Muscle of leg (tissue), 16 donors: ENCODE data around the gene USP47. TPM values are rescaled to one million over a fixed set of nuclear protein-coding genes. Genes with fewer than 3 reads are reported as not detected.
A peak's percentile ranks its signal among the peaks of the same experiment; 100 is the strongest.

Source experiments
- DNase-seq: peaks from one replicate; pipeline ENCODE4 v3.0.0; 2013
- H3K27ac ChIP-seq: one replicate; pipeline ENCODE4 v1.5.1; 2013; ENCODE audit warnings: mild to moderate bottlenecking, low read length, control low read depth
- H3K27me3 ChIP-seq: one replicate; pipeline ENCODE4 v1.6.1; 2013; ENCODE audit warnings: low read length; ENCODE audit not compliant: control insufficient read depth, insufficient read depth
- H3K36me3 ChIP-seq: one replicate; pipeline ENCODE4 v1.6.1; 2013; ENCODE audit warnings: low read length; ENCODE audit not compliant: control insufficient read depth, insufficient read depth
- H3K4me1 ChIP-seq: one replicate; pipeline ENCODE4 v1.6.1; 2013; ENCODE audit warnings: low read length; ENCODE audit not compliant: control insufficient read depth, insufficient read depth
- H3K4me3 ChIP-seq: one replicate; pipeline ENCODE4 v1.5.1; 2013; ENCODE audit warnings: low read length, control low read depth
- H3K9me3 ChIP-seq: replicated peaks from 2 replicates; pipeline ENCODE4 v1.6.1; 2013; ENCODE audit warnings: low read depth, low read length; ENCODE audit not compliant: control insufficient read depth
- WGBS: methylation state at CpG from one replicate; pipeline ENCODE4 v1.1.5; 2013; ENCODE audit warnings: missing lambda C conversion rate; ENCODE audit not compliant: insufficient coverage; 5-methylcytosine and 5-hydroxymethylcytosine counted together
- long read RNA-seq, 11 donors: transcript quantifications; one replicate each; lab custom pipeline, GENCODE V29; 2026
- polyA plus RNA-seq, 8 donors: library from polyadenylated mRNA; unstranded; fragments of 120-200 nt; gene quantifications; one replicate each; pipeline versions ENCODE4 v1.2.1 to v1.2.3, GENCODE V29; 2013; ENCODE audit warnings: inconsistent platforms in 1 of 8, low replicate concordance in 1 of 8; ENCODE audit not compliant: insufficient read length in 8 of 8, insufficient read depth in 1 of 8
- total RNA-seq: library from RNA; stranded (reverse); fragments of 120-200 nt; gene quantifications from one replicate; pipeline ENCODE4 v1.2.4, GENCODE V29; 2013

Gene USP47, protein sequence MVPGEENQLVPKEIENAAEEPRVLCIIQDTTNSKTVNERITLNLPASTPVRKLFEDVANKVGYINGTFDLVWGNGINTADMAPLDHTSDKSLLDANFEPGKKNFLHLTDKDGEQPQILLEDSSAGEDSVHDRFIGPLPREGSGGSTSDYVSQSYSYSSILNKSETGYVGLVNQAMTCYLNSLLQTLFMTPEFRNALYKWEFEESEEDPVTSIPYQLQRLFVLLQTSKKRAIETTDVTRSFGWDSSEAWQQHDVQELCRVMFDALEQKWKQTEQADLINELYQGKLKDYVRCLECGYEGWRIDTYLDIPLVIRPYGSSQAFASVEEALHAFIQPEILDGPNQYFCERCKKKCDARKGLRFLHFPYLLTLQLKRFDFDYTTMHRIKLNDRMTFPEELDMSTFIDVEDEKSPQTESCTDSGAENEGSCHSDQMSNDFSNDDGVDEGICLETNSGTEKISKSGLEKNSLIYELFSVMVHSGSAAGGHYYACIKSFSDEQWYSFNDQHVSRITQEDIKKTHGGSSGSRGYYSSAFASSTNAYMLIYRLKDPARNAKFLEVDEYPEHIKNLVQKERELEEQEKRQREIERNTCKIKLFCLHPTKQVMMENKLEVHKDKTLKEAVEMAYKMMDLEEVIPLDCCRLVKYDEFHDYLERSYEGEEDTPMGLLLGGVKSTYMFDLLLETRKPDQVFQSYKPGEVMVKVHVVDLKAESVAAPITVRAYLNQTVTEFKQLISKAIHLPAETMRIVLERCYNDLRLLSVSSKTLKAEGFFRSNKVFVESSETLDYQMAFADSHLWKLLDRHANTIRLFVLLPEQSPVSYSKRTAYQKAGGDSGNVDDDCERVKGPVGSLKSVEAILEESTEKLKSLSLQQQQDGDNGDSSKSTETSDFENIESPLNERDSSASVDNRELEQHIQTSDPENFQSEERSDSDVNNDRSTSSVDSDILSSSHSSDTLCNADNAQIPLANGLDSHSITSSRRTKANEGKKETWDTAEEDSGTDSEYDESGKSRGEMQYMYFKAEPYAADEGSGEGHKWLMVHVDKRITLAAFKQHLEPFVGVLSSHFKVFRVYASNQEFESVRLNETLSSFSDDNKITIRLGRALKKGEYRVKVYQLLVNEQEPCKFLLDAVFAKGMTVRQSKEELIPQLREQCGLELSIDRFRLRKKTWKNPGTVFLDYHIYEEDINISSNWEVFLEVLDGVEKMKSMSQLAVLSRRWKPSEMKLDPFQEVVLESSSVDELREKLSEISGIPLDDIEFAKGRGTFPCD (N-terminal part only)
- total RNA-seq (74.4 TPM), polyA plus RNA-seq (10 to 100 TPM; 50.1 to 71.2 (median 65.4) TPM)
- long read RNA-seq, donor 1, full-length matches to known transcripts: 4 of 36 reads
- long read RNA-seq, donor 1, partial matches to known transcripts: 32 of 36 reads
- long read RNA-seq, donor 1, other reads (novel, unspliced or antisense): 0 of 36 reads
- long read RNA-seq, donor 2: 0 reads
- long read RNA-seq, donor 3, full-length matches to known transcripts: 8 of 41 reads
- long read RNA-seq, donor 3, partial matches to known transcripts: 33 of 41 reads
- long read RNA-seq, donor 3, other reads (novel, unspliced or antisense): 0 of 41 reads
- long read RNA-seq, donor 4, full-length matches to known transcripts: 4 of 4 reads
- long read RNA-seq, donor 4, partial matches to known transcripts: 0 of 4 reads
- long read RNA-seq, donor 4, other reads (novel, unspliced or antisense): 0 of 4 reads
- long read RNA-seq, donor 5, full-length matches to known transcripts: 14 of 105 reads
- long read RNA-seq, donor 5, partial matches to known transcripts: 91 of 105 reads
- long read RNA-seq, donor 5, other reads (novel, unspliced or antisense): 0 of 105 reads
- long read RNA-seq, donor 6, full-length matches to known transcripts: 11 of 33 reads
- long read RNA-seq, donor 6, partial matches to known transcripts: 22 of 33 reads
- long read RNA-seq, donor 6, other reads (novel, unspliced or antisense): 0 of 33 reads
- long read RNA-seq, donor 7, full-length matches to known transcripts: 10 of 90 reads
- long read RNA-seq, donor 7, partial matches to known transcripts: 80 of 90 reads
- long read RNA-seq, donor 7, other reads (novel, unspliced or antisense): 0 of 90 reads
- long read RNA-seq, donor 8, full-length matches to known transcripts: 9 of 32 reads
- long read RNA-seq, donor 8, partial matches to known transcripts: 23 of 32 reads
- long read RNA-seq, donor 8, other reads (novel, unspliced or antisense): 0 of 32 reads
- long read RNA-seq, donor 9, full-length matches to known transcripts: 4 of 55 reads
- long read RNA-seq, donor 9, partial matches to known transcripts: 51 of 55 reads
- long read RNA-seq, donor 9, other reads (novel, unspliced or antisense): 0 of 55 reads
- long read RNA-seq, donor 10, full-length matches to known transcripts: 7 of 71 reads
- long read RNA-seq, donor 10, partial matches to known transcripts: 64 of 71 reads
- long read RNA-seq, donor 10, other reads (novel, unspliced or antisense): 0 of 71 reads
- long read RNA-seq, donor 11, full-length matches to known transcripts: 6 of 44 reads
- long read RNA-seq, donor 11, partial matches to known transcripts: 38 of 44 reads
- long read RNA-seq, donor 11, other reads (novel, unspliced or antisense): 0 of 44 reads

DNA sequence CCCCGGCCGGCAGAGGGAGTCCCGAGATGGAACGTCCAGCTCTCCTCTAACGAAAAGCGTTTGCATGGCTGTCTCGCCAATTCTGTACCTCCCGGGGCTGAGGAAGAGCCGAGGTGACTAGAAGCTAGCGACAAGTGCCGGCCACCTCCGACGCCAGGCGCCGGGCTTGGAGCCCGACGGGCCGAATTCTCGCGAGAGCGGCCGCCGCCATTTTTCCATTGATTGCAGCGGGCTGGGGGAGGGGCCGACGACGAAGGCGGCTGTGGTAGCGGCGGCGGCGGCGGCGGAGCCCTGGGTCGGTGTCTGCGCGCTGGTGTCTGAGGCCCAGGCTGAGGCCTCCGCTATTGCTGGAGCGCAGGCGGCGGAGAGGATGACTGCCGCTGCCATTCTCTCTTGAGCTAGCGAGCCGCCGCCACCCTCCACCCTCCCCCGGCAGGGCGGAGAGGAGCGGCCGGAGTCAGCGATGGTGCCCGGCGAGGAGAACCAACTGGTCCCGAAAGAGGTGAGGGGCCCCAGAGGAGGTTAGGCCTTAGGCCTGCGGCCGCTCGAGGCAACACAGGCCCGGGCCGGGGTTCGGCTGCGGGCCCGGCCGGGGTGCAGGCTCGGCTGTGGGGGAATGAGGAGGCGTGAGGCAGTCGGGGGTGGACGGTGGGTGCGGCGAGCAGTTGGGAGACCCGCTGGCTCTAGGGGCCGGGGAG lies at the start of gene USP47:
Gene USP47, plus strand, starts transcription at position 250 of the 698 bp plus-strand sequence. Its CDS starts 214 bp downstream, at position 464.
- DNase-seq: peak; percentile 94
- Histone ChIP-seq H3K27me3 (no peaks in the 10 kb centered on the region), H3K4me1 (no peaks in the 10 kb centered on the region), H3K27ac (peak within 1 kb of the TSS; percentile 99), H3K4me3 (peak within 1 kb of the TSS; percentile 81), H3K36me3 (no peaks in the 10 kb centered on the region), H3K9me3 (no peaks in the 10 kb centered on the region)
- WGBS: 1% methylated on average over 59 of the region's 70 CpGs

DNA sequence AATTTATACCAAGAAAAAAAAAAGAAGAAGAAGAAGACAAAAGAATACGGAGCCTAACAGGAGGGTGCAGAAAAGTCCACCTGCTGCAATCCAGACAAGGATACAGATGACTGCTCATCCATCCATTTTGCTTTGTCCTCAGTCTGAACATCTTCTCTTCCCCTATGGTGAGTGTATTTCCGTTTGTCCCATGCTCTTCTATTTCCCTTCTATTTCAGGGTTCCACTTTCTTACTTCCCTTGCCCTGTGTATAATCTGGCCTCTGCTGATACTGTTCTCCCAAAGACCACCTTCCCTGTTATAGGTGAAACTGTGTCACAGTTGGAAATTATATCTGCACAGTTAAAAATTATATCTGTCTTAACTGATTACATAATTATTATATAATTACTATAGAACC lies 48.7 kb upstream of the USP47 start:
- H3K4me3 ChIP-seq: no peak overlapping the region
- H3K4me1 ChIP-seq: no peaks in the 10 kb centered on the region
- DNase-seq: no peak
- H3K36me3 ChIP-seq: no peaks in the 10 kb centered on the region
- peaks cover 2% of the 10 kb centered on the region for H3K27me3 ChIP-seq
- no CpG with 5 or more reads among the region's 2 CpGs for WGBS
- no peak overlapping the region for H3K27ac ChIP-seq
- no peaks in the 10 kb centered on the region for H3K9me3 ChIP-seq

DNA sequence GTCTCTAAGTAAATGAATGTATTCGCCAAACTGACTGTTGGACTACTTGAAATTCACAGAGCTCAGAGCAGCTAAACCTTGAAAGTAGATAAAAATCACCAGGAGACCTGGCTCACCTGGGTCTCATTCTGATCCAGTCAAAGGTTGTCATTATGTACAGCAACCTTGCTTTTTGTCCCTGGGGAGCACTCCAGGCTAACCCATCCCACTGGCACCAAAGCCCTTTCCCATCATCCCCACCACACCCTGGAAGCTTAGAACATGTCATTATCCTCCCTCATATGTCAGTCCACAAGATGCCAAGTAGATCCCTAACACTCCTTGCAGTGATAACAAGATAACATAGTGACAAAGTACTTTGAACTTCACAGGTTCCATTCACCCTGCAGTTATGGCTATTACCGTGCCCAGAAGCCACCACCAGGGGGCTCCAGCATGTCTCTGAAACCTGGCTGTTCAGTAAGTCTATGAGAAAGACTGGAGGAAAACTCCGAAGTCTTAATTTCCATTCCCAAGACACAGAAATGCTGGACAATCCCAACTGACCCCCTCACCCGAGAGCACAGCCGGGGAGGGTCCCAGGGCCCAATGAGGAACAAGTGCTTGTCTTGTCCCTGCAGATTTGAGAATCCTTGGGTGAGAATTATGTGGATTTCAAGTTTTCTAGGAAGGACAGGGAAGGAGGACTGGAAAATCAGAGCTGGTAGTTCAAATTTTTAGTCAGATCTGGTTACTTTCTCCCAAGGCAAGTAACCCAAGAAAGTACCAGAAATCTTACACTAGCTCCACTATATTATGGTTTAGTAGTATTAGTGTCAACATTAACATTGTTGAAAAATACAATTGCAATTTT lies 43.0 kb upstream of the USP47 start:
- Histone ChIP-seq H3K9me3 (no peaks in the 10 kb centered on the region), H3K27ac (no peak overlapping the region), H3K4me1 (no peaks in the 10 kb centered on the region), H3K27me3 (peaks cover 2% of the 10 kb centered on the region), H3K4me3 (no peak overlapping the region), H3K36me3 (no peaks in the 10 kb centered on the region)
- WGBS: no CpG with 5 or more reads among the region's 5 CpGs
- peak; percentile 83 for DNase-seq

DNA sequence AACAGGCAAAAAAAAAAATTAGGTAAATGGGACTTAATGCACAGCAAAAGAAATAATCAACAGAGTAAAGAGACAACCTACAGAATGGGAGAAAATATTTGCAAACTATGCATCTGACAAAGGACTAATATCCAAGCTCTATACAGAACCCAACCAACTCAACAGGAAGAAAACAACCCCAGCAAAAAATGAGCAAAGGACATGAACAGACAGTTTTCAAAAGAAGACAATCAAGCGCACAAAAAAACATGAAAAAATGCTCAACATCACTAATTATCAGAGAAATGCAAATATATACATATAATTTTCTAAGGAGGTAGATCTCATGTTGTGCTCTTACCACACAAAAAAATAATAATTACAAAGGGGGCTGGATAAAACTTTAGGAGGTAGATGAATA lies 36.5 kb upstream of the USP47 start:
- no peak overlapping the region for H3K4me3 ChIP-seq
- H3K36me3 ChIP-seq: no peaks in the 10 kb centered on the region
- no peaks in the 10 kb centered on the region for H3K9me3 ChIP-seq
- DNase-seq: no peak
- WGBS: no CpG with 5 or more reads among the region's 1 CpG
- H3K27me3 ChIP-seq: no peaks in the 10 kb centered on the region
- peaks cover 6% of the 10 kb centered on the region for H3K4me1 ChIP-seq
- no peak overlapping the region for H3K27ac ChIP-seq

DNA sequence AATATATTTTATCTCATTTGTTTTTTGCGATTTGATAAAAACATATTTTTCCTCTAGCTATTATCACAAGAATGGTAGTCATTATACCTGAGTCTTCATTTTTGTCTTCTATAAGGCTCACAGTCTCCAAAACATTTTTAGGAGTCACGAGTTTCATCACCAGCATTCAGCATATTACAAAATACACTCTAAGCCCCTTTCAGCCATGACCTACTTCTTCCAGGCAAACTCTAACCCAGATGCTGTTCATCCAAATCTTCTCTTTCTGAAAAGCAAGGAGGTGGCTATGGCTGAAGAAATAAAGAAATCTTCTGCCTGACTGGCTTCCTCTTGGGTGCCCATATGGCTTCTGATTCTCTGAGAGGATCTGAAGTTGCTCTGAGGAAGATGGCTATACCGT lies 35.7 kb upstream of the USP47 start:
- 100% methylated on average over 1 of the region's 3 CpGs for WGBS
- Histone ChIP-seq H3K27ac (peak overlapping the region; percentile 68), H3K4me3 (no peak overlapping the region)

DNA sequence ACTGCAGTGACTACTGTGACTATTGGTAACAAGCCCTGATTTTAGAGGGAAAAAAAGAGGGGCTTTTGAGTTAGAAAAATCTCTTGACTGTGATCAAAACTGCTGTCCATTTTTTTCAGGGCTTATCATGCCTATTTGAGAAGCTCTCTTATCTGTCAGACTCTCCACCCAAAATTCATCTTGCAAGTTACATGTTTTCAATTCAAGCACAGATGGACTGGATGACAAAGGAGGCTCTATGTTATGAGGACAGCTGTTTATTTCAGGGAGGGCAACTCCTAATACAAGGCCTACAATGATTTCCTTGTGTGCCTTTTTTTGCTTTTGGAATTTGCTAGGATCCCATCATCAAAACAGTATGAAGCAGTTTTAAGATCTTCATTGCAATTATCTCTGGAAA lies 35.2 kb upstream of the USP47 start:
- no peaks in the 10 kb centered on the region for H3K36me3 ChIP-seq
- peaks cover 6% of the 10 kb centered on the region for H3K4me1 ChIP-seq
- H3K27ac ChIP-seq: peak overlapping the region; percentile 68
- H3K9me3 ChIP-seq: no peaks in the 10 kb centered on the region
- H3K4me3 ChIP-seq: no peak overlapping the region
- peak; percentile 64 for DNase-seq
- no peaks in the 10 kb centered on the region for H3K27me3 ChIP-seq

More for the DNA sequence above, 35.7 kb upstream of the USP47 start:
- no peak for DNase-seq
- no peaks in the 10 kb centered on the region for H3K9me3 ChIP-seq
- H3K36me3 ChIP-seq: no peaks in the 10 kb centered on the region
- H3K4me1 ChIP-seq: peaks cover 6% of the 10 kb centered on the region
- H3K27me3 ChIP-seq: no peaks in the 10 kb centered on the region
